22Rv1 (cell line): Measurements from ENCODE around the gene CFAP97.

Experiments
- H3K27ac ChIP-seq: fragments of 450-650 bp; 2 replicates; pipeline ENCODE4 v1.5.1; 2017
- CTCF ChIP-seq: fragments of 450-650 bp; IDR thresholded peaks from 2 replicates; pipeline ENCODE4 v1.5.1; 2017; ENCODE audit warnings: mild to moderate bottlenecking
- ZFX ChIP-seq: fragments of 450-650 bp; IDR thresholded peaks from 2 replicates; pipeline ENCODE4 v1.6.1; 2017; ENCODE audit warnings: antibody characterized with exemption, borderline replicate concordance

Gene CFAP97

GRCh38 chr4:185232370-185232769 lies 28.6 kb upstream of the CFAP97 start:
- no peak for TF ChIP-seq CTCF
- TF ChIP-seq ZFX: no peak
- no peak overlapping the region for H3K27ac ChIP-seq

GRCh38 chr4:185229021-185229818 lies 25.4 kb upstream of the CFAP97 start:
- H3K27ac ChIP-seq: no peak overlapping the region
- TF ChIP-seq CTCF (no peak), ZFX (no peak)

GRCh38 chr4:185227713-185228278 lies 24.0 kb upstream of the CFAP97 start:
- TF ChIP-seq CTCF (no peak), ZFX (no peak)

GRCh38 chr4:185227131-185227551 lies 23.3 kb upstream of the CFAP97 start:
- peak; percentile 13; the same call in 1 of the 2 replicates for TF ChIP-seq CTCF
- no peak for TF ChIP-seq ZFX
- H3K27ac ChIP-seq: no peak overlapping the region

More at GRCh38 chr4:185227713-185228278, 24.0 kb upstream of the CFAP97 start:
- no peak overlapping the region for H3K27ac ChIP-seq

DNA sequence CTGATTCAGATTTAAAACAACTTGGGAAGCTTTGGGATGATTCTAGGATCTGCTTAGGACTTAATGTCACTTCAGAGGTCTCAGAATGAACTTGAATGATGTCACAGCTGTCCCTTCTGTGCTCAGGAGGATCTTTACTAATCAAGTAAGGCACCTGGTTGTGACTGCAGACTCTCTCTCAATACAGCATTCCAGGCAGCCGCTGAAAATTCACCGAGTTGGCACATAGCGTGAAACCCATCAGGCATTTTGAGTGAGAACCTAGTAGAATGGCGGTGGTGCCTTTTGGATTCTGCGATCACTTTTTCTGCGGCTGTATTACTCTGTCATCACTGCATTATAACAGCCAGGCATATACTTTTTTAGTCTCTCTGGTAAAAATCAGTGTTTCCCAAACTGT lies 22.1 kb upstream of the CFAP97 start:
- TF ChIP-seq ZFX (no peak), CTCF (no peak)
- no peak overlapping the region for H3K27ac ChIP-seq

GRCh38 chr4:185224597-185224996 lies 20.8 kb upstream of the CFAP97 start:
- H3K27ac ChIP-seq: no peak overlapping the region
- TF ChIP-seq ZFX (no peak), CTCF (no peak)

DNA sequence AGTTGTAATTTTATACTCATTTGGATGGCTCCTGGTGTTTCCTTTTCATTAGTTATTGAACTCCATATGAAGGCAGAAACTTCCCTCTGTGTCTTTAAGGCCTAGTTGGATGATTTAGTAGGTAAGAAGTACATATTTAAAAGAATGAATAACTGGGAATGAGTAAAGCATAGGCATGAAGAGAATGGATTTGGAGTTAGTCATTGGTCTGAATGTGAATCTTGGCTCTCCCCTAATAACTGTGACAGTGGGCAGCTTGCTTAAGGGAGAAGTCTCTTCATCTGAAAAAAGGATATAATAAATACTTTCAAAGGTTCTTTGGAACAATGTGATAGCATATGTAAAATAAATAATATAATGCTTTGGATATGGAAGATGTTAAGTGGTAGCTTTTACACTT lies 18.8 kb upstream of the CFAP97 start:
- H3K27ac ChIP-seq: no peak overlapping the region
- TF ChIP-seq ZFX: no peak
- no peak for TF ChIP-seq CTCF
